ENCODE measurements around the gene ATP1A2.

The ATP1A2 gene

DNA sequence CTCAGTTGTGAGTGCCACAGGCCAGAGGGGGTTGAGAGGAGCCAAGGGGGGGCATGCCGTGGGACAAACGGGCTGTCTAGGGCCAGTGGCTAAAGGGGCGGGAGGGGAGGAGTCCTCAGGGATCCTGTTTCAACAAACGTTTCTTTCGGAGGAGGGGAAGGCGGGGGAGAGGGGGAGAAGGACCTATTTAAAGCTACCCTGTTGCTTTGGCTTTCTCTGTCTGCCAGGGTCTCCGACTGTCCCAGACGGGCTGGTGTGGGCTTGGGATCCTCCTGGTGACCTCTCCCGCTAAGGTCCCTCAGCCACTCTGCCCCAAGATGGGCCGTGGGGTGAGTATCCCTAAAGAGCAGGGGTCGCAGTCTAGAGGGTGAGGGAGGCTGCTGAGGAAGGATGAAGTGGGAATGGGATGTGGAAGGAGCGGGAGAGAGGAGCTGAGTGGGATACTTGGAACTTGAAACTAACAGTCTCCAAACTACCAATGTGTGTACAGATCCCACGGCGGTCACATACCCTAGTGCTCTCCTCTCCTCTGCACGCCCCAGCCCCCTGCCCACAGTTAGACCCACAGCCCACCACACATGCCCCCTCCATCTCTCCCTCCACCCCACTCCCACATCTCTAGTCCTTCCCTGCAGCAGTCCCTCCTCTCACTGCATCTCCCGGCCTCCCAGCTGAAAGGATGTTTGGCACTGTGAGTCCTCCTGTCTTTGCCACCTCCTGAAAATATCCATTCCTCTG lies at the start of gene ATP1A2:
Gene ATP1A2, plus strand, starts transcription at position 215 of the 738 bp plus-strand sequence. Its CDS starts 103 bp downstream, at position 318.
- DNase-seq (ENCODE audit: low read depth) = no peak

GRCh38 chr1:160066829-160067745 lies 48.5 kb upstream of the ATP1A2 start:
- no peak for DNase-seq (ENCODE audit: low read depth)

GRCh38 chr1:160068225-160068624 lies 47.3 kb upstream of the ATP1A2 start:
- DNase-seq (ENCODE audit: low read depth) = no peak

DNA sequence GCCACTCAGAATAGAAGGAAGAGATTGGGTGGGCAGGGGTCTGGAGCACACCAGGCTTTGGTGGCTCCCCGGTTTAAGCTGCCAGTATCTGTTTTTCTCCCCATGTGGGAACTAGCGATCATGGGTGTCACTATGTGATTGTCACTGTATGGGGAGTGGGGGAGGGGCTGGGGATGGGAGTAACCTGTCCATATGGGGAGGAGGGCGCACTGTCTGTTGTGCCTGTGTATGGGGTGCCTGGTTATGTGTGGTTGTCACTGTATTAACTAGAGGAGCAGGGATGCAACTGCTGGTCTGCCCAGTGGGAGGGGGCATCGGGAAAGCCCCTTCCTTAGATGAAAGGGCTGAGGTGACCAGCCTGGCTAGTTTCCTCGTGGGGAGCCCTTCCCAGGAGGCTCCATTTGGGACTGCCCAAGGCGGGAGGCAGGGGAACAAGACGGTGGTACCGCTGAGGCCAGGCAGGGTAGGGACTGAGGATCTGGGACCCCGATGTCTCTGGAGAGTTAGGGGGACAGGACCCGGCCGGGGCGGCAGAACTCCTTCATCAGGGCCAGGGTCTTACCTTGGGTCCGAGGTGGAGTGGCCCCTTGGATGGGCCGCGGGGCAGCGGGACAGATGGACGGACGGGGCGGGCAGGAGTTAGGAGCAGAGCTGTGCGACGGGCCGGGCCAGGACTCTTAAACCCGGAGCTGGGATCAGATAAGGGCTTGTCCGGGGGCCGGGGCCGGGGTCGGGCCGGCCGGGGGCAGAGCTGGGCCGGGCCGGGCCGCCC lies 45.9 kb upstream of the ATP1A2 start, which contains the start of gene KCNJ10:
Gene KCNJ10, minus strand, starts transcription at position 701 of the 772 bp plus-strand sequence. CDS start 27,628 bp downstream, outside the sequence.
- DNase-seq (ENCODE audit: low read depth) = no peak

DNA sequence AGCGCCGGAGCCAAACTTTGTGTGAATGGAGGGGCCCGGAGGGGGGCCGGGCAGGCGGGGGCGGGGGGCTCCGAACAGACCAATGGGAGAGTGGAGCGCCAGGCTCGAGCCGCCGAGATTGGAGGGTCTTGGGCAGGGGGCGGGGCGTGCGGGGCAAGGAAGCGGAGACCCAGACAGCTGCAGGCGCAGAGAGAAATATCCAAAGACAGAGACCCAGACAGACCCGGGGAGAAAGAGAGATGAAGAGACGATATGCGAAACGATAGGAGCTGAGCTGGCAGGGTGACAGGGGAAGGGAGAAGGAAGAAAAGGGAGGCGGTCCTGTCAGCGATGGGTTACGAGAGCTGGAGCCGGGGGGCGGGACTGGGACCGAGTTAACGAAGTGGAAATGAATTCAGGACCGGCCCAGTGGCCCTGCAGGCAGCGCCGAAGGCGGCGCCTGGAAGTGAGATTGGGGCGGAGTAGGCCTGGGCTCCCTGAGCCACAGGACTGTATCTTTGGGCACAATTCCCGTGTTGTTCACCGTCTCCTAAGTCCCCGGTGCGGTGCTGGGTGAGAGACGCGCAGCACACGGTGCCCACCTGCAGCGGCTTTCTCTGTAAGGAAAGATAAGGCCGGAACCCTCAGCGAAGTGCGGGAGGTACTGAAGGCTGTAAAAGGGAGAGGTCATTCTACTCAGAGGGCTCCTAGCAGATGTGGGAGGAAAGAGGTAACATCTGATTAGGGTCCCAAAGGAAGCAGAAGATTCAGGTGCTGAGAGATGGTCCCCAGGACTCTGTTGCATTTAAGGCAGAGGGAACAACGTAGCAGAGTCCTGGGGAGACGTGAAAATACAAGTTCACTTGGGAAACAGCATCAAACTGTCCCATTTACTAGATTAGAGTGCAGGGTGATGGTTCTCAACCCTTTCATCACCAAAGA lies 45.1 kb upstream of the ATP1A2 start:
- DNase-seq (ENCODE audit: low read depth) = peak; percentile 58

- DNase-seq (ENCODE audit: low read depth) = no peak
Measured at GRCh38 chr1:160071289-160071688, 44.3 kb upstream of the ATP1A2 start.

DNA sequence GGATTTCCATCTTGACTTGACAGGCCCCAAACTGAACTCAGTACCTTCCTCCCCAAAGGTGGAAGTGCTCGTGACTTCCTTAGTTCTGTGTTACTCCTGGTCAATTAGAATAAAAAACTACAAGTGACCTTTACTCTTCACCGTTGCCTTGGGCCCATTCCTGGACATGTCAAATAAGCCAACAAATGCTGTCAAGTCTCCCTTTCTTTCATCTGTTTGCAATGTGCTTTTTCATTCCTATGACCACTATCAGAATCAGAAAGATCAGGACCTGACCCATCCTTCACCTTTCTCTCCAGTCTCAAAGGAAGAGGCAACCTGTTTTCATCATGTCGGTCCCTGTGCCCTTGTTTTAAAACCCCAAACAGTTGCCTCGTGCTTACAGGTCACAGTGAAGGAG lies 40.7 kb upstream of the ATP1A2 start:
- no peak for DNase-seq (ENCODE audit: low read depth)

- no peak for DNase-seq (ENCODE audit: low read depth)
Measured at GRCh38 chr1:160075836-160076235, 39.7 kb upstream of the ATP1A2 start.

- no peak for DNase-seq (ENCODE audit: low read depth)
Measured at GRCh38 chr1:160076295-160076694, 39.3 kb upstream of the ATP1A2 start.

DNA sequence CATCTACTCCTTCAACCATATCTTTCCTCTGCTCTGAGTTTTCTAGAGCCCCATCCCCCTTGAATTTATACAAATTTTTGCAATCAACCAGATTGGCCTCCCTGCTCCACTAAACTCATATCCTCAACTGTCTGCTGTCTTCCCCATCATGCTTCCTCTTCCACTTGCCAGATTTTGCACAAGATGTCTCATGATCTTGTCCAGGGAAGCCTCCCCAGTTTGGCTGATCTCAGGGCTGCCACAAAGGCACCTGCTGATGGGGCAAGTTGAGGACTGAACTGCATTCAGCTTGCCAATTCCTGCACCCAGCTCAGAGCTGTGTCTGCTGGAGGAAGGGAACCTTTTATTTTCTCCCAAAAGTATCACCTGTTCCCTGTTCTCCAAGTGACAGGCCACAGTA lies 38.1 kb upstream of the ATP1A2 start:
- DNase-seq (ENCODE audit: low read depth) = no peak

GRCh38 chr1:160078512-160079195 lies 36.9 kb upstream of the ATP1A2 start:
- peak; percentile 24 for DNase-seq (ENCODE audit: low read depth)

- DNase-seq (ENCODE audit: low read depth) = no peak
Measured at GRCh38 chr1:160079448-160079847, 36.1 kb upstream of the ATP1A2 start.

GRCh38 chr1:160080381-160081100 lies 35.0 kb upstream of the ATP1A2 start:
- no peak for DNase-seq (ENCODE audit: low read depth)

- DNase-seq (ENCODE audit: low read depth) = no peak
Measured at GRCh38 chr1:160081261-160081936, 34.2 kb upstream of the ATP1A2 start, which contains the start of gene KCNJ9. Gene KCNJ9 (plus strand): TSS chr1:160081538. CDS start chr1:160084031, 2,493 bp downstream.

DNA sequence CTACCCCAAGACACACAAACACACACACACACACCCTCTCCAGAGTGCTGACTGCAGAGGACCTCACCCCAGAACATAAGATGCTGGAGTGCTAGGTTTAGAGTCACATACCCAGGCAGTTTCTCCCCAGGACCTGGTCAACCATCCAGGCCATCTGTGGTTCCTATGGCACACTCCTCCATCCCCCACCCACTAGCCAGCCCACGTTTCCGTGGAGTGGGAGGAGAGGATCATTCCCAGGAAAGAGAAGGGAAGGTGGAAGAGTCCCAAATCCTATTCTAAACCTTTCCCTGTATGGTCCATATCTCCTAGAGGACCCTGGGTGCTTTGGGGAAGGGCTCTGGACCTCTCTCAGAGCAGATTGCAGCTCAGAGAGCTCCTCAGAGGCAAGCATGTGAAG lies 33.1 kb upstream of the ATP1A2 start:
- no peak for DNase-seq (ENCODE audit: low read depth)

GRCh38 chr1:160082926-160083325 lies 32.6 kb upstream of the ATP1A2 start:
- DNase-seq (ENCODE audit: low read depth) = no peak

DNA sequence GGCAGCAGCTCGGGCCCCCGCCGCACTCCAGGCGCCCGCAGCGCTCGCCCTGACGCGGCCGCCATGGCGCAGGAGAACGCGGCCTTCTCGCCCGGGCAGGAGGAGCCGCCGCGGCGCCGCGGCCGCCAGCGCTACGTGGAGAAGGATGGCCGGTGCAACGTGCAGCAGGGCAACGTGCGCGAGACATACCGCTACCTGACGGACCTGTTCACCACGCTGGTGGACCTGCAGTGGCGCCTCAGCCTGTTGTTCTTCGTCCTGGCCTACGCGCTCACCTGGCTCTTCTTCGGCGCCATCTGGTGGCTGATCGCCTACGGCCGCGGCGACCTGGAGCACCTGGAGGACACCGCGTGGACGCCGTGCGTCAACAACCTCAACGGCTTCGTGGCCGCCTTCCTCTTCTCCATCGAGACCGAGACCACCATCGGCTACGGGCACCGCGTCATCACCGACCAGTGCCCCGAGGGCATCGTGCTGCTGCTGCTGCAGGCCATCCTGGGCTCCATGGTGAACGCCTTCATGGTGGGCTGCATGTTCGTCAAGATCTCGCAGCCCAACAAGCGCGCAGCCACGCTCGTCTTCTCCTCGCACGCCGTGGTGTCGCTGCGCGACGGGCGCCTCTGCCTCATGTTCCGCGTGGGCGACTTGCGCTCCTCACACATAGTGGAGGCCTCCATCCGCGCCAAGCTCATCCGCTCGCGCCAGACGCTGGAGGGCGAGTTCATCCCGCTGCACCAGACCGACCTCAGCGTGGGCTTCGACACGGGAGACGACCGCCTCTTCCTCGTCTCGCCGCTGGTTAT lies 31.4 kb upstream of the ATP1A2 start:
- DNase-seq (ENCODE audit: low read depth) = peak; percentile 31

- no peak for DNase-seq (ENCODE audit: low read depth)
Measured at GRCh38 chr1:160084771-160085321, 30.7 kb upstream of the ATP1A2 start.

Measured in iris pigment epithelial cell (primary cell).